ENCODE results near the gene TMIGD2.

Gene TMIGD2

DNA sequence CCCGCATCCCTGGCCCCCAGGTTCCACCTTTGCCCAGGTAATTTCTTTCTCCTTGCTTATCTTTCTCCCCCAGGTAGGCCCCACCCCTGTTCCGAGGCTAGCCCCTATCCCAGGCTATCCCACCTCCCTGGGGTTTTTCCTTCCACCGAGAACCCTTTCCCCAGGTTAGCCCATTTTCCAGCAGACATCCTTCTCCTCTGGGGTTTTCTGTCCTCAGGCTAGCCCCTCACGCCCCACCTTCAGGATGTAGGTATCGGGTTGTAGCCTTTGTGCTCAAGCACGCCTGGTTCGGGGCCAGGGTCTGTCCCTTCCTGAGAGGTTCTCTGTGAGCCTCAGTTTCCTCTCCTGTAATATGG lies 3.0 kb upstream of the TMIGD2 start:
- Histone ChIP-seq H3K27me3 (ENCODE audit: insufficient read depth, poor library complexity, severe bottlenecking) (no peaks in the 10 kb centered on the region), H3K9me3 (ENCODE audit: severe bottlenecking) (no peaks in the 10 kb centered on the region), H3K4me3 (ENCODE audit: severe bottlenecking) (no peak overlapping the region), H3K27ac (ENCODE audit: poor library complexity, severe bottlenecking) (no peak overlapping the region), H3K36me3 (ENCODE audit: low read depth) (peaks cover under 1% of the 10 kb centered on the region; the same call in 1 of the 2 replicates), H3K4me1 (ENCODE audit: insufficient read depth, poor library complexity, severe bottlenecking) (no peaks in the 10 kb centered on the region)
- no peak for TF ChIP-seq CTCF (IDR thresholded peaks at IDR 0.05; ENCODE audit: poor library complexity, severe bottlenecking)
- ATAC-seq (ENCODE audit: low read depth) (no peak), DNase-seq (ENCODE audit: low spot score) (no peak)

GRCh38 chr19:4304538-4305256 lies 2.5 kb upstream of the TMIGD2 start, which contains the start of gene FSD1:
Gene FSD1, plus strand, starts transcription at chr19:4304598. Its CDS starts 149 bp downstream, at chr19:4304747.
- no peak for TF ChIP-seq CTCF (IDR thresholded peaks at IDR 0.05; ENCODE audit: poor library complexity, severe bottlenecking)
- no peaks in the 10 kb centered on the region for H3K36me3 ChIP-seq (ENCODE audit: low read depth)
- no peaks in the 10 kb centered on the region for H3K4me1 ChIP-seq (ENCODE audit: insufficient read depth, poor library complexity, severe bottlenecking)
- H3K9me3 ChIP-seq (ENCODE audit: severe bottlenecking) = no peaks in the 10 kb centered on the region
- peak; percentile 76 for ATAC-seq (ENCODE audit: low read depth)
- DNase-seq (ENCODE audit: low spot score) = no peak
- no peaks in the 10 kb centered on the region for H3K27me3 ChIP-seq (ENCODE audit: insufficient read depth, poor library complexity, severe bottlenecking)
- no peak within 1 kb of the TSS for H3K27ac ChIP-seq (ENCODE audit: poor library complexity, severe bottlenecking)
- H3K4me3 ChIP-seq (ENCODE audit: severe bottlenecking) = peak within 1 kb of the TSS; percentile 41

DNA sequence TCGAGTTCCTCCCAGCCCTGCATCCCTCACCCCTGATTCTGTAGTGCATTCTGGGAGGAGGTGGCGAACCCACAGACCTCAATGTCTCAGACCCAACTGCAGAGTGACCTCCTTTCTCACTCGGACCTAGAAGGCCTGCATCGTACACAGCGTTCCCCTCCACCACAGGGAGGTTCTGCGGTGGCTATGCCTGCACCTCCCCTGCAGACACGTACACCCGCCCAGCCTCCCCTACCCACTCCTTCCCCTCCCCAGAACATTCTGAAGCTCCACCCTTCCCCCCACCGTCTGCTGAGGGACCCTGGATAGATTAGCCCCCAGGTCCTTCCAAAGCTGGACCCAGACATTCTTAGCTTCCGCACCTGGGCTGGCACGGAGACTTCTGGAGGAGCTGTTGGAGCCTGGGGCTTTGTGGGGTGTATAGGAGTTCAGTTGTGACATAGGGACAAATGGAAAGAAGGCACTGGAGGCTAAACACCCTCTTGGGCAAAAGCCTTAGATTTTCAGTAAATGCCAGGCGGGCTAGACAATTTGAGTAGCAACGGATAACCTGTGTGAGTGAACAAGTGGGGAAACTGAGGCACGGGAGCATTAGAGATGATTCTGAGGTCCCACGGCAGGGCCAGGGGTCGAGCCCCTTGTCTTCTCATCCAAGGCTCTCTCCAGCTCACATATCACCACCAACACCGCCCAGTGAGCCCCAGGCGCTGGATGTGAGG lies 1.8 kb upstream of the TMIGD2 start:
- Histone ChIP-seq H3K4me3 (ENCODE audit: severe bottlenecking) (peak overlapping the region; percentile 41), H3K36me3 (ENCODE audit: low read depth) (no peaks in the 10 kb centered on the region), H3K27me3 (ENCODE audit: insufficient read depth, poor library complexity, severe bottlenecking) (no peaks in the 10 kb centered on the region), H3K9me3 (ENCODE audit: severe bottlenecking) (no peaks in the 10 kb centered on the region), H3K27ac (ENCODE audit: poor library complexity, severe bottlenecking) (no peak overlapping the region), H3K4me1 (ENCODE audit: insufficient read depth, poor library complexity, severe bottlenecking) (no peaks in the 10 kb centered on the region)
- ATAC-seq (ENCODE audit: low read depth) (no peak), DNase-seq (ENCODE audit: low spot score) (no peak)
- no peak for TF ChIP-seq CTCF (IDR thresholded peaks at IDR 0.05; ENCODE audit: poor library complexity, severe bottlenecking)

GRCh38 chr19:4301590-4302242 lies 473 bp downstream of the TMIGD2 start:
- ATAC-seq (ENCODE audit: low read depth) (no peak), DNase-seq (ENCODE audit: low spot score) (no peak)
- H3K27ac ChIP-seq (ENCODE audit: poor library complexity, severe bottlenecking) = no peak overlapping the region
- TF ChIP-seq CTCF (IDR thresholded peaks at IDR 0.05; ENCODE audit: poor library complexity, severe bottlenecking) = no peak
- no peaks in the 10 kb centered on the region for H3K9me3 ChIP-seq (ENCODE audit: severe bottlenecking)
- no peak overlapping the region for H3K4me3 ChIP-seq (ENCODE audit: severe bottlenecking)
- H3K27me3 ChIP-seq (ENCODE audit: insufficient read depth, poor library complexity, severe bottlenecking) = no peaks in the 10 kb centered on the region
- H3K4me1 ChIP-seq (ENCODE audit: insufficient read depth, poor library complexity, severe bottlenecking) = no peaks in the 10 kb centered on the region
- no peaks in the 10 kb centered on the region for H3K36me3 ChIP-seq (ENCODE audit: low read depth)

Measured in RWPE2 (cell line).